ENCODE results near the gene ATG9A. TPM values are rescaled to one million over a fixed set of nuclear protein-coding genes. Genes with fewer than 3 reads are reported as not detected.

Gene ATG9A
- total RNA-seq, 1 donor = 60.8 TPM

GRCh38 chr2:219178377-219179175, 50.9 kb downstream of the ATG9A start:
- Histone ChIP-seq H3K27me3 (ENCODE audit: insufficient read depth, low read length) (no peaks in the 10 kb centered on the region), H3K4me2 (ENCODE audit: insufficient read depth, low read length) (peak overlapping the region; percentile 94), H3K9me3 (ENCODE audit: low read depth, low read length) (no peaks in the 10 kb centered on the region), H4K20me1 (ENCODE audit: insufficient read depth, low read length) (peaks cover 18% of the 10 kb centered on the region), H2AFZ (ENCODE audit: low read length) (peak overlapping the region; percentile 57), H3K4me1 (ENCODE audit: insufficient read depth, low read length) (peaks cover 30% of the 10 kb centered on the region), H3K27ac (ENCODE audit: low read depth, low read length) (peak overlapping the region; percentile 24), H3K36me3 (ENCODE audit: insufficient read depth, low read length) (peaks cover 46% of the 10 kb centered on the region), H3K79me2 (ENCODE audit: insufficient read depth, low read length) (peaks cover 56% of the 10 kb centered on the region), H3K4me3 (ENCODE audit: insufficient read depth, low read length) (peak overlapping the region; percentile 78)
- DNase-seq (ENCODE audit: insufficient read length, low spot score, missing footprints) = peak; percentile 89
- no peak for TF ChIP-seq CTCF (IDR thresholded peaks at IDR 0.05; ENCODE audit: extremely low read depth, low read depth, low read length)

GRCh38 chr2:219177552-219178376, 51.7 kb downstream of the ATG9A start, which contains the start of gene RETREG2:
TSS of gene RETREG2 (plus strand) at chr2:219178275. CDS start at chr2:219178353, 78 bp downstream.
- Histone ChIP-seq H3K36me3 (ENCODE audit: insufficient read depth, low read length) (peaks cover 41% of the 10 kb centered on the region), H2AFZ (ENCODE audit: low read length) (peak within 1 kb of the TSS; percentile 89)

GRCh38 chr2:219176818-219177551, 52.5 kb downstream of the ATG9A start, which contains the start of gene CNPPD1:
TSS of gene CNPPD1 (minus strand) at chr2:219176925. CDS start at chr2:219176828, 97 bp downstream.
- Histone ChIP-seq H3K4me2 (ENCODE audit: insufficient read depth, low read length) (peak within 1 kb of the TSS; percentile 94), H3K79me2 (ENCODE audit: insufficient read depth, low read length) (peaks cover 55% of the 10 kb centered on the region), H3K9me3 (ENCODE audit: low read depth, low read length) (no peaks in the 10 kb centered on the region), H3K36me3 (ENCODE audit: insufficient read depth, low read length) (peaks cover 36% of the 10 kb centered on the region), H3K27me3 (ENCODE audit: insufficient read depth, low read length) (no peaks in the 10 kb centered on the region), H4K20me1 (ENCODE audit: insufficient read depth, low read length) (peaks cover 13% of the 10 kb centered on the region), H2AFZ (ENCODE audit: low read length) (peak within 1 kb of the TSS; percentile 89), H3K27ac (ENCODE audit: low read depth, low read length) (peak within 1 kb of the TSS; percentile 83), H3K4me1 (ENCODE audit: insufficient read depth, low read length) (peaks cover 30% of the 10 kb centered on the region), H3K4me3 (ENCODE audit: insufficient read depth, low read length) (peak within 1 kb of the TSS; percentile 78)
- TF ChIP-seq CTCF (IDR thresholded peaks at IDR 0.05; ENCODE audit: extremely low read depth, low read depth, low read length) = no peak
- DNase-seq (ENCODE audit: insufficient read length, low spot score, missing footprints) = peak; percentile 96

More at GRCh38 chr2:219177552-219178376, 51.7 kb downstream of the ATG9A start, which contains the start of gene RETREG2:
- Histone ChIP-seq H3K4me3 (ENCODE audit: insufficient read depth, low read length) (peak within 1 kb of the TSS; percentile 78), H3K27ac (ENCODE audit: low read depth, low read length) (peak within 1 kb of the TSS; percentile 83), H3K27me3 (ENCODE audit: insufficient read depth, low read length) (no peaks in the 10 kb centered on the region), H3K79me2 (ENCODE audit: insufficient read depth, low read length) (peaks cover 56% of the 10 kb centered on the region), H4K20me1 (ENCODE audit: insufficient read depth, low read length) (peaks cover 13% of the 10 kb centered on the region), H3K9me3 (ENCODE audit: low read depth, low read length) (no peaks in the 10 kb centered on the region), H3K4me2 (ENCODE audit: insufficient read depth, low read length) (peak within 1 kb of the TSS; percentile 94), H3K4me1 (ENCODE audit: insufficient read depth, low read length) (peaks cover 30% of the 10 kb centered on the region)
- TF ChIP-seq CTCF (IDR thresholded peaks at IDR 0.05; ENCODE audit: extremely low read depth, low read depth, low read length) = no peak
- peak; percentile 100 for DNase-seq (ENCODE audit: insufficient read length, low spot score, missing footprints)

Measured in osteoblast (primary cell).